Liver (tissue), 3 donors: ENCODE data around the gene DNAI1.

Experiments used
- EGR1 ChIP-seq, 2 donors: IDR thresholded peaks; 2 replicates each; pipeline ENCODE4 v1.6.1; 2016 to 2018; ENCODE audit warnings: antibody characterized with exemption in 2 of 2, low read depth in 2 of 2
- FOXA1 ChIP-seq: IDR thresholded peaks from 2 replicates; pipeline ENCODE4 v1.6.1; 2016; ENCODE audit warnings: antibody characterized with exemption
- GABPA ChIP-seq, 2 donors: IDR thresholded peaks in 1 of 2; conservative IDR thresholded peaks in 1 of 2; 2 replicates each; pipeline ENCODE4 v1.6.1; 2016; ENCODE audit warnings: antibody characterized with exemption in 2 of 2, mild to moderate bottlenecking in 1 of 2, moderate library complexity in 1 of 2
- HNF4A ChIP-seq, 2 donors: conservative IDR thresholded peaks; 2 replicates each; pipeline ENCODE4 v1.6.1; 2016; ENCODE audit warnings: antibody characterized with exemption in 2 of 2, mild to moderate bottlenecking in 2 of 2
- JUND ChIP-seq, 2 donors: IDR thresholded peaks; 2 replicates each; pipeline ENCODE4 v1.6.1; 2016; ENCODE audit warnings: antibody characterized with exemption in 2 of 2
- NR2F2 ChIP-seq: IDR thresholded peaks from 2 replicates; pipeline ENCODE4 v1.6.1; 2016; ENCODE audit warnings: antibody characterized with exemption
- RAD21 ChIP-seq, 2 donors: IDR thresholded peaks; 2 replicates each; pipeline ENCODE4 v1.6.1; 2016; ENCODE audit warnings: antibody characterized with exemption in 2 of 2, mild to moderate bottlenecking in 2 of 2
- SP1 ChIP-seq: IDR thresholded peaks from 2 replicates; pipeline ENCODE4 v1.6.1; 2018; ENCODE audit warnings: antibody characterized with exemption, mild to moderate bottlenecking
- TAF1 ChIP-seq: conservative IDR thresholded peaks from 2 replicates; pipeline ENCODE4 v1.6.1; 2016; ENCODE audit warnings: antibody characterized with exemption, mild to moderate bottlenecking
- YY1 ChIP-seq: IDR thresholded peaks from 2 replicates; pipeline ENCODE4 v1.6.1; 2016; ENCODE audit warnings: antibody characterized with exemption, mild to moderate bottlenecking
- TF ChIP-seq, protein P1 (sequence below): IDR thresholded peaks from 2 replicates; pipeline ENCODE4 v1.6.1; 2016; ENCODE audit warnings: antibody characterized with exemption
- TF ChIP-seq, protein P2 (sequence below): IDR thresholded peaks from 2 replicates; pipeline ENCODE4 v1.6.1; 2016; ENCODE audit warnings: antibody characterized with exemption, mild to moderate bottlenecking
- TF ChIP-seq, protein P3 (sequence below): fragments of 150-350 bp; IDR thresholded peaks from 2 replicates; pipeline ENCODE4 v1.5.1; 2017; ENCODE audit warnings: improper control_type of control experiment, low read depth, low read length; ENCODE audit not compliant: missing input control
- TF ChIP-seq, protein P4 (sequence below): IDR thresholded peaks from 2 replicates; pipeline ENCODE4 v1.6.1; 2016; ENCODE audit warnings: antibody characterized with exemption
- donor health status: healthy.
- donor health status: healthy.

DNA sequence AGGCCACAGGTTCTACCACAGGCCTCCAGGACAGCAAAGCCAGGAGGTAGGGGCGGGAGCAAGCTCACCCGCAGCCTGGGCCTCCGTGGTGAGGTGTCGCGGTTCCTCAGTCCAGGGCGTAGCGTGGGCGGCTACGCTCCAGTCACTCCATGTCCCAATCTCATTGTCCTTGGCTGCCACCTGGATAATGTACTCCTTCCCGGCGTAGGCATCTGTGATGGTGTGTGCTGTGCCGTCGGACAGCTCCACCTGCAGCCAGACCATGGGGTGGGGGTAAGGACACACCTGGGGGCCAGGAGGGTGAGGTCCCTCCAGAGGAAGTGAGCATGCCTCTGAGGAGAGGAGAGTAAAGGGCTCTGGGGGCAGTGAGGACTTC lies 94.0 kb downstream of the DNAI1 start:
- TF ChIP-seq TAF1: no peak
- TF ChIP-seq, protein P1, sequence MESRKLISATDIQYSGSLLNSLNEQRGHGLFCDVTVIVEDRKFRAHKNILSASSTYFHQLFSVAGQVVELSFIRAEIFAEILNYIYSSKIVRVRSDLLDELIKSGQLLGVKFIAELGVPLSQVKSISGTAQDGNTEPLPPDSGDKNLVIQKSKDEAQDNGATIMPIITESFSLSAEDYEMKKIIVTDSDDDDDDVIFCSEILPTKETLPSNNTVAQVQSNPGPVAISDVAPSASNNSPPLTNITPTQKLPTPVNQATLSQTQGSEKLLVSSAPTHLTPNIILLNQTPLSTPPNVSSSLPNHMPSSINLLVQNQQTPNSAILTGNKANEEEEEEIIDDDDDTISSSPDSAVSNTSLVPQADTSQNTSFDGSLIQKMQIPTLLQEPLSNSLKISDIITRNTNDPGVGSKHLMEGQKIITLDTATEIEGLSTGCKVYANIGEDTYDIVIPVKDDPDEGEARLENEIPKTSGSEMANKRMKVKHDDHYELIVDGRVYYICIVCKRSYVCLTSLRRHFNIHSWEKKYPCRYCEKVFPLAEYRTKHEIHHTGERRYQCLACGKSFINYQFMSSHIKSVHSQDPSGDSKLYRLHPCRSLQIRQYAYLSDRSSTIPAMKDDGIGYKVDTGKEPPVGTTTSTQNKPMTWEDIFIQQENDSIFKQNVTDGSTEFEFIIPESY: no peak
- TF ChIP-seq EGR1 (IDR thresholded peaks at IDR 0.05; ENCODE audit: low read depth in 2 of 2): no peak
- TF ChIP-seq, protein P2, sequence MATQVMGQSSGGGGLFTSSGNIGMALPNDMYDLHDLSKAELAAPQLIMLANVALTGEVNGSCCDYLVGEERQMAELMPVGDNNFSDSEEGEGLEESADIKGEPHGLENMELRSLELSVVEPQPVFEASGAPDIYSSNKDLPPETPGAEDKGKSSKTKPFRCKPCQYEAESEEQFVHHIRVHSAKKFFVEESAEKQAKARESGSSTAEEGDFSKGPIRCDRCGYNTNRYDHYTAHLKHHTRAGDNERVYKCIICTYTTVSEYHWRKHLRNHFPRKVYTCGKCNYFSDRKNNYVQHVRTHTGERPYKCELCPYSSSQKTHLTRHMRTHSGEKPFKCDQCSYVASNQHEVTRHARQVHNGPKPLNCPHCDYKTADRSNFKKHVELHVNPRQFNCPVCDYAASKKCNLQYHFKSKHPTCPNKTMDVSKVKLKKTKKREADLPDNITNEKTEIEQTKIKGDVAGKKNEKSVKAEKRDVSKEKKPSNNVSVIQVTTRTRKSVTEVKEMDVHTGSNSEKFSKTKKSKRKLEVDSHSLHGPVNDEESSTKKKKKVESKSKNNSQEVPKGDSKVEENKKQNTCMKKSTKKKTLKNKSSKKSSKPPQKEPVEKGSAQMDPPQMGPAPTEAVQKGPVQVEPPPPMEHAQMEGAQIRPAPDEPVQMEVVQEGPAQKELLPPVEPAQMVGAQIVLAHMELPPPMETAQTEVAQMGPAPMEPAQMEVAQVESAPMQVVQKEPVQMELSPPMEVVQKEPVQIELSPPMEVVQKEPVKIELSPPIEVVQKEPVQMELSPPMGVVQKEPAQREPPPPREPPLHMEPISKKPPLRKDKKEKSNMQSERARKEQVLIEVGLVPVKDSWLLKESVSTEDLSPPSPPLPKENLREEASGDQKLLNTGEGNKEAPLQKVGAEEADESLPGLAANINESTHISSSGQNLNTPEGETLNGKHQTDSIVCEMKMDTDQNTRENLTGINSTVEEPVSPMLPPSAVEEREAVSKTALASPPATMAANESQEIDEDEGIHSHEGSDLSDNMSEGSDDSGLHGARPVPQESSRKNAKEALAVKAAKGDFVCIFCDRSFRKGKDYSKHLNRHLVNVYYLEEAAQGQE: no peak
- TF ChIP-seq GABPA (IDR thresholded peaks at IDR 0.05 in 1 of 2, conservative IDR thresholded peaks at IDR 0.05 in 1 of 2): no peak
- TF ChIP-seq SP1: no peak
- TF ChIP-seq, protein P3, sequence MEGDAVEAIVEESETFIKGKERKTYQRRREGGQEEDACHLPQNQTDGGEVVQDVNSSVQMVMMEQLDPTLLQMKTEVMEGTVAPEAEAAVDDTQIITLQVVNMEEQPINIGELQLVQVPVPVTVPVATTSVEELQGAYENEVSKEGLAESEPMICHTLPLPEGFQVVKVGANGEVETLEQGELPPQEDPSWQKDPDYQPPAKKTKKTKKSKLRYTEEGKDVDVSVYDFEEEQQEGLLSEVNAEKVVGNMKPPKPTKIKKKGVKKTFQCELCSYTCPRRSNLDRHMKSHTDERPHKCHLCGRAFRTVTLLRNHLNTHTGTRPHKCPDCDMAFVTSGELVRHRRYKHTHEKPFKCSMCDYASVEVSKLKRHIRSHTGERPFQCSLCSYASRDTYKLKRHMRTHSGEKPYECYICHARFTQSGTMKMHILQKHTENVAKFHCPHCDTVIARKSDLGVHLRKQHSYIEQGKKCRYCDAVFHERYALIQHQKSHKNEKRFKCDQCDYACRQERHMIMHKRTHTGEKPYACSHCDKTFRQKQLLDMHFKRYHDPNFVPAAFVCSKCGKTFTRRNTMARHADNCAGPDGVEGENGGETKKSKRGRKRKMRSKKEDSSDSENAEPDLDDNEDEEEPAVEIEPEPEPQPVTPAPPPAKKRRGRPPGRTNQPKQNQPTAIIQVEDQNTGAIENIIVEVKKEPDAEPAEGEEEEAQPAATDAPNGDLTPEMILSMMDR: no peak
- no peak for TF ChIP-seq JUND (IDR thresholded peaks at IDR 0.05)
- no peak for TF ChIP-seq HNF4A (conservative IDR thresholded peaks at IDR 0.05)
- TF ChIP-seq RAD21 (IDR thresholded peaks at IDR 0.05): no peak
- no peak for TF ChIP-seq YY1
- TF ChIP-seq, protein P4, sequence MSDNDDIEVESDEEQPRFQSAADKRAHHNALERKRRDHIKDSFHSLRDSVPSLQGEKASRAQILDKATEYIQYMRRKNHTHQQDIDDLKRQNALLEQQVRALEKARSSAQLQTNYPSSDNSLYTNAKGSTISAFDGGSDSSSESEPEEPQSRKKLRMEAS: no peak
- no peak for TF ChIP-seq FOXA1
- TF ChIP-seq NR2F2: no peak
